ENCODE results near the gene FIBP. TPM values are rescaled to one million over a fixed set of nuclear protein-coding genes. Genes with fewer than 3 reads are reported as not detected.

The FIBP gene
- total and polyA plus RNA-seq, 10 of the 15 experiments (the other 5 are each of a cell fraction or from before 2014, with no cell fraction given), result 65.1 to 182 (median 94.6) TPM

GRCh38 chr11:65922565-65922964 is 34.3 kb upstream of the FIBP start (continued):
- TF ChIP-seq SUZ12 (IDR thresholded peaks at IDR 0.05; ENCODE audit: unreplicated experiment), result no peak
- TF ChIP-seq, protein P1, sequence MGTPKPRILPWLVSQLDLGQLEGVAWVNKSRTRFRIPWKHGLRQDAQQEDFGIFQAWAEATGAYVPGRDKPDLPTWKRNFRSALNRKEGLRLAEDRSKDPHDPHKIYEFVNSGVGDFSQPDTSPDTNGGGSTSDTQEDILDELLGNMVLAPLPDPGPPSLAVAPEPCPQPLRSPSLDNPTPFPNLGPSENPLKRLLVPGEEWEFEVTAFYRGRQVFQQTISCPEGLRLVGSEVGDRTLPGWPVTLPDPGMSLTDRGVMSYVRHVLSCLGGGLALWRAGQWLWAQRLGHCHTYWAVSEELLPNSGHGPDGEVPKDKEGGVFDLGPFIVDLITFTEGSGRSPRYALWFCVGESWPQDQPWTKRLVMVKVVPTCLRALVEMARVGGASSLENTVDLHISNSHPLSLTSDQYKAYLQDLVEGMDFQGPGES (IDR thresholded peaks at IDR 0.05), result no peak
- no peak for TF ChIP-seq ZSCAN29 (IDR thresholded peaks at IDR 0.05)
- TF ChIP-seq NR2C2 (IDR thresholded peaks at IDR 0.05; ENCODE audit: borderline replicate concordance, control insufficient read depth, insufficient read length, low read depth), result no peak
- TF ChIP-seq RB1 (IDR thresholded peaks at IDR 0.05; ENCODE audit: borderline replicate concordance), result no peak

DNA sequence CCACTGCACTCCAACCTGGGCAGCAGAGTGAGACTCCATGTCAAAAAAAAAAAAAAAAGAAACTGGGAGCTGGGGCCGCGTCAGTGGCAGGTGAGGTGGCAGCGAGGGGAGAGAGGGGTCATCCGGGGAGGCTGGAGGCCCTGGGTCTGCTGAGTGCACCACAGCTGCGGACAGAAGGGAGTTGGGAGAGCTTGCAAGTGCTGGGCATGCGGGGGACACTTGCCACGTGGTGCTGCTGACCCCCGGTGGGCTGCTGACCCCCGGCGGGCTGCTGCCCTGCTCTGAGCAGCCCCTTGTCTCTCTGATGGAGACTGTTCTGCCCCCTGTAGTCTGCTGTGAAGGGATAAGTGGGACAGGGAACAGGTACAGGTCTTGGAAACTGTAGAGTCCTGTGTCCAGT is 33.6 kb upstream of the FIBP start:
- FAIRE-seq (no peak), DNase-seq (ENCODE audit: low read depth, low spot score) (no peak), ATAC-seq (no peak)
- H3K79me2 ChIP-seq (ENCODE audit: control insufficient read depth, insufficient read depth, low read length), result peaks cover 33% of the 10 kb centered on the region
- no TSS peak for BruUV-seq (replicated peaks)
- peaks cover 0 to 2% of the 10 kb centered on the region in 2 experiments; a peak in 2 of 4 replicates for H3K36me3 ChIP-seq (ENCODE audit: control insufficient read depth in 2 of 2, insufficient read depth in 2 of 2, low read length in 1 of 2)
- TF ChIP-seq HSF1 (IDR thresholded peaks at IDR 0.05; ENCODE audit: low read depth, low read length), result no peak
- H3K9me3 ChIP-seq (replicated peaks; ENCODE audit: control insufficient read depth, insufficient read depth, low read length), result no peaks in the 10 kb centered on the region
- H3K27me3 ChIP-seq (replicated peaks in 1 of 2; ENCODE audit: control insufficient read depth in 2 of 2, insufficient read depth in 2 of 2, low read length in 1 of 2), result no peaks in the 10 kb centered on the region
- in situ Hi-C loops (cut with MboI), result no loop called here
- CTCF ChIA-PET, result interaction anchor here (0.7 to 1.4 kb wide), 3 partner anchors 37 to 217 kb away, joined by 4 to 10 read pairs (median 5); partner anchors contain the start of gene MUS81
- no peak overlapping the region for H2AFZ ChIP-seq (ENCODE audit: control insufficient read depth, low read depth, low read length)
- no peak overlapping the region for H3K9ac ChIP-seq (ENCODE audit: control insufficient read depth, insufficient read depth, low read length)
- H3K4me1 ChIP-seq (ENCODE audit: control insufficient read depth, insufficient read depth, low read length), result peaks cover 19% of the 10 kb centered on the region
- 99% methylated on average over 9 of the region's 10 CpGs for WGBS (ENCODE audit: insufficient coverage, insufficient replicate concordance, low lambda C conversion rate, missing lambda C conversion rate)
- intact Hi-C loops (cut with micrococcal nuclease; ENCODE audit: unreplicated experiment), result no loop called here
- SMC1A ChIA-PET (ENCODE audit: uncharacterized antibody, unreplicated experiment), result no interaction called here
- no peak overlapping the region for H3K4me2 ChIP-seq (ENCODE audit: control insufficient read depth, insufficient read depth)
- RAD21 ChIA-PET (ENCODE audit: unreplicated experiment), result no interaction called here
- H4K20me1 ChIP-seq (ENCODE audit: control insufficient read depth, insufficient read depth), result no peaks in the 10 kb centered on the region
- H3K27ac ChIP-seq (ENCODE audit: control insufficient read depth, insufficient read depth), result no peak overlapping the region
- POLR2A ChIA-PET, result interaction anchor here (0.6 to 0.9 kb wide), 3 partner anchors 31 to 40 kb away, joined by 3 read pairs; partner anchors contain the start of gene CCDC85B
- no peak overlapping the region for H3K4me3 ChIP-seq

Measured in GM12878 (cell line).